ENCODE measurements around the gene LSM7.
A peak's percentile ranks its signal among the peaks of the same experiment; 100 is the strongest.

The LSM7 gene

DNA sequence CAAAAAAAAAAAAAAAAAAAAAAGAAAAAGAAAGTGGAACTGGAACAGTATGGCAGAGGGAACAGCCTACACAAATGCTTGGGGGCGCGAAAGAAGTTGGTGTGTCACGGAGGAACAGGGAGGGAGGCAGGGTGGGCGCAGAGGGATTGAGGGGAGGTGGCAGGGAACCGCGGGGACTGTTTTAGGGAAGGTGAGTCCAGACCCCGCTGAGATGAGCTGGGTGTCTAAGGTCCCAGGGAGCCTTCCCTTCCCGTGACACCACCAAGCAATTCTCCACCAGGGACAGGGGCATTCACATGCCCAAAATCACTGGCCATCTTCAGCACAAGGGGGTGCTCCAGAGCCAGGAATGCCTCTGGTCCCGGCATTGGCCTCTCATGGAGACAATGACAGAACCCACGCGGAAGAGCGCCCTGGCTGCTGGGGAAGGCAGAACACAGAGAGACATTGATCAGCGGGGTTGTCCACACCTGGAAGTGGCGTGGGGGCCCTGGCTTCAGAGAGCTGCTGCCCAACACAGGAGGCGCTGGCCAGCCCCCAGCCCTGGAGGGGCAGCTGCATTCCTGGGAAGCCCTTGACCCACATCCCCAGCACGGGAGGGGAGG is 53.4 kb downstream of the LSM7 start:
- peak; percentile 76 for DNase-seq

DNA sequence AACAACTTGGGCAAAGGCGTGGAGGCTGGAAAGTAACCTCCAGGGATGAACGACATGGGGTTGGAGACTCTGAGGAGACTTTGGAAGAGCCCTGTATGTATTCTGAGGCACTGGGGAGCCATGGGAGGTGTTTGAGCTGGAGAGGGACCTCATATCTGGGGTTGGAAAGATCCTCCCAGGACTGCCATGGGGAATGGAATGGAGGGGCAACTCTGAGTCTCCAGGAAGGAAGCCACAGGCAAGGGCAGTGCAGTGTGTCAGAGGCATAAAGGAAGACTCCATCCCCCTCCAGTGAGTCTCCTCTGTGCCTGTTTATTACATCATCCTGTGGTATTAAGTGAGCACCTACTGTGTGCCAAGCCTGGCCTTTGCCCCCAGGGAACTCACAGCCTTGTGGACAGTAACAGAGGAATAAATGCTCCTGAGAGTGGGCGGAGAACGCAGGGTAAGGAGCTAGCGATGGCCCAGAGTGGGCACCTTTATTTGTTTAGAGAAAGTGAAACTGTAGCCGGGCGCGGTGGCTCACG is 54.1 kb downstream of the LSM7 start:
- DNase-seq = no peak

GRCh38 chr19:2273356-2274184 is 54.8 kb downstream of the LSM7 start:
- peak; percentile 46 for DNase-seq
